Measurements from ENCODE around the gene LRRC7.
"Not testable (repeated sequence)": the region's sequence is repeated elsewhere in the genome, so short reads cannot be mapped to it uniquely, and the experiment has no call there.

The LRRC7 gene

DNA sequence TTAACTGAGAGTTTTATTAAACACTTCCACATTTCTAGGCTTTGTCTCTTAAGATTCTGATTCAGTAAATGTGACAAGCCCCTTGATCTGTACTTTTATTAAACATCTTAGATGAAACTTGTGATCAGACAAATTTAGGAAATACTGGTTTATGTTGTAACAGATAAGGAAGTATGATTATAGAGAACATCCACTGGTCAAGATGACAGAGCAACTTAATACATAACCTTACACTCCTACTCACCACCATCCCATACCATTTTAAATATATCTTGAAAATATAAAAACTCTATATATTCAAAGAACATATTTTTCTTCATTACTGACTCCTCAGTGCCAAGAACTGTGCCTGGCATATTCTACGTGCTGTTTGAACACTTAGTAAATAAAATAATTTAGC is 420.2 kb downstream of the LRRC7 start:
- no peak for DNase-seq

DNA sequence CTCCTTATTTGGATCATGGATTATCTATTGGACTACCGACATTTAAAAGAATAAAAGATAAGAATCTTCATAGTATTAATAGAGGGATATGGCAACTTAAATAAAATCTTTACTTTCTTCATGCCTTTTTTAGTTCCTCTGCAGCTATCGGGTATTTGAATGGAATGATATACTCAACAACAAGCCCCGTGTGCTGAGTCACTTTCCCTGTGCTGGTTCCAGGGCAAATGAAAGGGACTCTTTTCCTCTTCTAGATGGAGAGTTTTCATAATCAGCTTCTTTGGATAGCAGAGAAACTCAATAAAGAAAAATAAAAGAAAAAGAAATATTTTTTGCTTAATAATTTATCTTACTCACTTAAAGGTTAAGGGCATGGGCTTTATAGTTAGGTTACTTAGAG is 423.9 kb downstream of the LRRC7 start:
- no peak for DNase-seq

DNA sequence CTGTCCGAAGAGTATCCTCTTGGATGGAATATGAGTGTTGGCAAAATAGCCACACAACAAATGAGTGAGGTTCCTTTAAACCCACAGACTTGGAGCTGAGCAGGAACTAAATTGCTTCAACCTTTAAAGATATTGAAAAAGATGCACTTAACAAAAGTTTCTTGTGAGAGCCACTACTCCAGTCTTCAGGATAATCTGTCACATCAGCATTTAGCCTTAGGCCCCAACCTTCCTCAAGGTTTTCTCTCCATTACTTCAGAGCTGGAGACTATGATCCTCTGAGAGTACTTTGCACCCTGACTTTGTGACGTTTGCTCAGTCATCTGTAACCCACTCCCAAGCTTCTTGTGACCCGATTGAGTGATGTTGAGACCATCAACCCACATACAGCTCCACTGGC is 424.9 kb downstream of the LRRC7 start:
- no peak for DNase-seq

DNA sequence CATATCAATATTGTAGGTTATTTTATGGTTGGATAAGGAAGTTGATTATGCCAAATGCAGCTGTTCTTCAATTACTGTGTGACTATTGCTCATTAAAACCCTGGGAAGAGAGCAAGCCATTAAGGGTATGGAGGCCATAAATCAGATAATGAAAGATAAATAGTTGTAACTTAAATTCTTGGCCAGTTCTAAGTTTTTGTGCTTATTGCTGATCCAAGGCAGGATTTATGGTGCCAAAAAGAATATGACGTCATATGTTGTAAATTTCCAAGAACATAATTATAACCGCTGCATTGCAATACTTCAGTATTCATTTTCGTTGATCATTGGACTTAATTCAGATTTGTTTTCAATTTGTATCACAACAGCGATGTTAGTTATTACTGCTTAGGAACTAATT is 426.1 kb downstream of the LRRC7 start:
- no peak for DNase-seq

DNA sequence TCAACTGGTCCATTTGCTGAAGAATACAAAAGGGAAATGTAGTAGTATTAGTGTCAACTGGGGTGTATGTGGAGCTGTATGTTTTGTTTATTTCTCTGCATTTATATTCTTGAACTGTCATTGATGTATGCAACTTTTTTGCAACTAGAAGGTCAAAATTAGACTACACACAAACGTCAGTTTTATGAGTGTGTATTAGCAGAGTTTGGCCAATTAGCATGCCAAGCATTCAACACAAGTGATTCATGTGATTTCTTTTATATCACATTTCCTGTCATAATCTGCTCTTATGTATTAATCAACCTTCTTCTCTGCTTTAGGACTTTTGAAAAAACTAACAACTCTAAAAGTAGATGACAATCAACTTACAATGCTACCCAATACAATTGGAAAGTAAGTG is 426.5 kb downstream of the LRRC7 start:
- DNase-seq = no peak

DNA sequence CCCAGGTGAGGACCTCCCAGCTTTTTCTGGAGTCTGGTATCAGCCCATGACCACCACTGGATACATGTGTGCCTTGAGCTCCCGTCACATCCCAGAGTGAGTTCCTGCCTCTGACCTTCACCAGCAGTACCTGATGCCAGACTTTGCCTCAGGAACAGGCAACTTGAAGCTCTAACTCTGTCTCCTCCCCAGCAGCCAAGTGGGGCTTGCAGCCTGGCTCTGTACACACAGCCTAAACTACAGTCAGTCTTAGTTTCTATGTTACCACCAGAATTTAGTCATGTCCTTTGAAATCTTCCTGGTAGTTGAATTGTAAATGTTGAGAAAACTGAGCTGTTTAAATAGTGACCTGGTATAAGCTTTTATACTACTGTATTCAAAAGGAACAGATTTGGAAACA is 431.1 kb downstream of the LRRC7 start:
- DNase-seq = no peak

DNA sequence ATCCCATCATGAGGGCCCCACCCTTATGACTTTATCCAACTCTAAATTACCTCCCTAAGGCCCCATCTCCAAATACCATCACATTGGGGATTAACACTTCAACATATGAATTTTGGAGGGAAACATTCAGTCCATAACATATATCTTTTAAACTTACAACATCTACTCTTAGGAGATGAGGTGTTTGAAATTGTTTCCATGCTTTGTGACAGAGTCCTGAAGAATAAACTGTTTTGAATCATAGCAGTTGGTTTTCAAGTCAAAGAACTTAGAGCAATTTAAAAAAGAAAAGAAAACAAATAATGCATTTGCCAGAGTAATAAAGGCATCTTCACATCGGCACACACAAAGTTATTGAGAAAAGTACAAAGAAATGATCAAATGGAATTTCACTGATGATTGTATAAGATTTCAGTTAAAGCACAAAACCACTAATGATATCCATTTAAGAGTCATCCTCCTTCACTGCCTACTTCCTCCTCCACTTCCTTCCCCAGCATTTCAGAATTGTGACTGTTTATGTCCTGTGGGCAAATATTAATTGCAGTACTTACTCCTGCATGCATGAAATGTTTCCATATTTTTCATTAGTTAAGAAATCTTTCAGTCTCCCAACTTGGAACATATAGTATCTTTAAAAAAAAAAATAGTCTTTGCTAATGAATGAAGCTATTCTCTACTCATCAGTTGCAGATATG is 435.6 kb downstream of the LRRC7 start:
- no peak for DNase-seq

DNA sequence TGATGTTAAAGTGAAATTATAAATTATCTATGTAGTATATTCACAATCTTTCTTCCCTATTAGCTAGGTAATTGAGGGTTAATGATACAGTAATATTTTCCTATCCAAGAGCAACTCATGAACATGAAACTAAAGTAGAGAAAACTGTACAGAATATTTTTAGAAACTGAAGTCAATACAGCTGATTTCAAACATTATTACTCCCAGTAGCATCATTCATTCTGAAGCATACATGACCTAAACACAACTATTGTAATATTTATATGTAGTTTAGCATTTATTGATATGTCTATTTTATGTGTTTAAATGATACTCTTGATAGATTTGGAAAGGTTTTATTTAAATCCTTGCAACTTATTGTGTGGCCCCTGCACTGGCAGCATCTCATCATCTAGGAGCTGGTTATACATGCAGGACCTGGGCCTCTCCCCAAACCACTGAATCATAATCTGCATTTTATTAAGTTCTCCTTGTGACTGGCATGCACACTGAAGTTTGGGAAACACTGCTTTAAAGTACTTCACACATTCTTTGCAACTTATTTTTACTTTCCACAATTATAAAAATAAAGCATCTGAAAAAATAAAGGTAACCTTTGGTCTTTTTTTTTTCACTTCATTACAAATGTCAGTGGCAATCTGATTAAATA is 437.8 kb downstream of the LRRC7 start:
- DNase-seq = no peak

DNA sequence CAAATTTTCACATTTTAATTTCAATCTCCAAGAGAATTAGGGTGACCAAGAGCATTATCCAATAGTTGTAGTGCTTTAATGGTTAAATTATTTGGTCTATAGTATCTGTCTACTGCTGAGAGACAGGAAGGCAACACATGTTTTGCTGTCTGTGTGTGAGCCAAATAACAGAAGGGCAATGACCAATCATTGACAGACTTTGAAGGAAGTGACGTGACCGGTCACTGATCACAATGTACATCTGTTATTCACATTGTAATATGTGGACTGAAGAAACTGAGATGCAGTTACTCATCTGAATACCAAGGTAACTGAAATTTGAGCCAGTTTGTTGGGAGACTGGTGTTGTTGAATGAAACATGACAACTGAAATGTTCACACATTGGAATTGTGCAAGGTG is 440.9 kb downstream of the LRRC7 start:
- DNase-seq = no peak

DNA sequence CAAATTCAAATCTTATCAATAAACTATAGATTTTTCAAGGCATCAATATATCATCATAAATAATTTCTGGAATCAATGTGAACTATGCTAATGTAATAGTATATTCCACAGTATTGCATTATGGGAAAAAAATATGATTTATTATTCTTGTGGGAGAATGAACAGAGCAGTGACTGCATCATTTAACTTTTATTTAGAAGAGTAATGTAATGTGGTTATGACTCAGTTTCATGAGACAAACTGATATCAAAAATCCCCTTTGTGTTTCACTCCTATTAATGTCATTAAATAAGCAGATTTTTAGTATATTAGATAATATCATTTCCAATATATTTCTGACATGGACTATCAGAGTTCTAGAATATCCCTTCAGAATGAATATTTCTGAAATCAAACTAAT is 450.0 kb downstream of the LRRC7 start:
- no peak for DNase-seq

DNA sequence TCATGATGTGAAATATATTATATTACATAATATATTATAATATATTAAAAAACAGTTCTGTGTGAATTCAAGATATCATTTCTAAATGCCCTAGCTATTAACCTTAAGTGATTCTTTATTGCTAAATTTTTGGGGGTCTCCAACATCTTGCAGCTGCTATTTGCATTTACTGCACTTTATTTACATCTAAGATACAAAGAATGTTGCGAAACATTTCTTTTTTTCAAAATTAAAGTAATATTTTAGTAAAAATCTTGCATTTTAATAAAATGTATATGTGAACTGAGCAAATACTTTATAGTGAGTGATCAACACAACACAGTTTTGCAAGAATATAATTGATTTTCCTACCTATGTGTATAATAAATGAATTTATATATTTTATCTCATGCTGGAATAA is 456.6 kb downstream of the LRRC7 start:
- no peak for DNase-seq

DNA sequence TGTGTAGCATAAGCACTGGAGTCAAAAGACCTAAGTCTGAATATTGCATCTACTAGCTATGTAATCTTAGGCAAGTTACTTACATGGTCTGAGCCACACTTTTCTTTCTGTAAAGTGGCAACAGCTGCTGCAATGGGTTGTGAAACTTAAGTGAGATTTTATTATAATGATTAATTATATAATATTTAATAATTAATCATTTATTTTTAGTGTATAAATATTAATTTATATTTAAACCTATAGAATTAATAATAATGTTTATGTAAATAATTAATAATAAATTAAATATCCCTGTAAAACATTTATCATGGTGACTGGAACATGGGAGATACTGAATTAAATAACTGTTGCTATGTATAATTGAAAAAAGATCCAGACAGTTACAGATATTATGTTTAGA is 457.3 kb downstream of the LRRC7 start:
- no peak for DNase-seq

DNA sequence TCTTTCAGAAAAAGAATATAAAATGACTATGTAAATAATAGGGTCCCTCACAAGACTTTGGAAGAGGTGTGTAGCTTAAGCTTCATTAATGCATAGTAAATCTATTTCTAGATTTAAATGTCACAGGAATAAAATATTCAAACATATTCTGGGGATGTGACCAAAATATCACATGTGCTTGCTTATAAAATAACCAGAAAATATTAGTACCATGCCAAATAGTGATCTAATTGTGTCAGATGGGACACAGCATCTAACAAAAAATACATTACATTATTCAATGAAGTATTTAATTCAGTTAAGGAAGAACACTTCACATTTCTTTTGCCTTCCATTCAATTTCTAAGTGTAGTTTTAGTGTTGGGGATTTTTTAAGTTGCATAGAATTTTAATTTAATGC is 458.1 kb downstream of the LRRC7 start:
- no peak for DNase-seq

DNA sequence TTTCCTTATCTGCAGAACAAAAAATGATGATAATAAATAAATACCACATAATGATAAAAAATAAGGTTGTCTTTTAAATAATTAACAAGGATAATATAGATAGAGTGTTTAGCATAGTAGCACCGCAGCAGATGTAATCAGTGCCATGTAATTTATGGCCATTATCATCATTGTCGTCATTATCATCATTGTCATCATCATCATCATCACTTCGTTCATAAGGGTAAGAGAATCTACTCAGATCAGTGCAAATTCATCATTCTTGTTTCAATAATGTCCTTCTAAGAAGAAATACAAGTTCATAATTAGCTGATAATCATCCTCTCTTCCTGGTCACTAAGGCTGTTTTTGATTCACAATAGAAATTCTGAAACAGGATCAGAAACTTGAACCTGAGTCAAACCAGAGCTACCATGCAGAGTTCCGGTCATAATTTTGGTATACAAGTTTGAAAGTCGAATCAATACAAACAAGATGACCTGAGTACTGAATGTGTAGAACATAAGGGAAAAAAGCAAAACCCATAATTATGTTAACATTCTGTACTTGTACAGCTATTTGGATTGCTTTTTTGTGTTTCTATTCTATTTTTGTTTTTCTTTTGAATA is 465.6 kb downstream of the LRRC7 start:
- DNase-seq = no peak

DNA sequence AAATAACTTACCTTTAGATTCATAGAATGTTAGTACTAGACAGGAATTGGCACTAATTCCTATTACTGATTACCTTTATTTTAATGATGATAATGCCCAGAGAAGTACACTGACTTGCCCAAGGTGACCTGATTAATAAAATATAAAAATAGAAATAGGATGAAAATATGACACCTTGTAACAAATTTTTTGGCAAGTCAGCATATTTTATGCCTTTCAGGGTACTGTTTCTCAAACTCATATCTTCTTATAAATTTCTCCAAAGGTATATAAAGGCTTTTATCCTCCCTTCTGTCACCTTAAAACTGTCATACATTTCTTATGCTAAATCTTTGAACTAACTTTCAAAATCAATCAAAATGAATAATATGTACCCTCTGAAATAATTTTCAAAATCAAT is 466.2 kb downstream of the LRRC7 start:
- no peak for DNase-seq

DNA sequence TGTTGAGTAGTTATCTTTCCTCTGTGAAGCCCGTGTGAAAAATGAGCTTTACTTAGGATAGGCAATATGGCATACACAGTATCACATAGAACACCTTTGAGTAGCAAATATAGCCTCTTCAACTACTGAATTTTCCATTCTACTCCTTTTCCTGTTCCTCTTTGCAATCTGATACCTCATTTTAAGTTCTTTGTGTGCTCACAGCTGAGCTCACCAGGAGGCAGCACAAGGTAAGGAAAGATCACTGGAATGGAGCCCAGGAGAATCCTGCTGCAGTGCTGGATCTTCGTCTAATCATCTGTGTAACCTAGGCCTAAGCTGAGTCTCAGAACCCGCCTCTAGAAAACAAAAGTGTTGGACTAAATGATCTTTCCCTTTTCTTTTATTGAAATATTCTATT is 466.7 kb downstream of the LRRC7 start:
- DNase-seq = no peak

DNA sequence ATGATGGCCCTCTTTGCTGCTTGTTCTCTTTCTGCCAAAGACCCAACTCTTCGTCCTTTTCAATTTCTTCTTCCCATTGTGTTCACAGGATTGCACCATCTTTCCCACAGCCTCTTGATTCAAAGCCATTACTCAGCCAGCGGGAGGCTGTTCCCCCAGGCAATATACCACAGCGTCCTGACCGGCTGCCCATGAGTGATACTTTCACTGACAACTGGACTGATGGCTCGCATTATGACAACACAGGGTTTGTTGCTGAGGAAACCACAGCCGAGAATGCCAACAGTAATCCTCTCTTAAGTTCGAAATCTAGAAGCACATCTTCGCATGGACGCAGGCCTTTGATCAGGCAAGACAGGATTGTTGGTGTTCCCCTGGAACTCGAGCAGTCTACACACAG is 470.3 kb downstream of the LRRC7 start:
- DNase-seq = no peak

DNA sequence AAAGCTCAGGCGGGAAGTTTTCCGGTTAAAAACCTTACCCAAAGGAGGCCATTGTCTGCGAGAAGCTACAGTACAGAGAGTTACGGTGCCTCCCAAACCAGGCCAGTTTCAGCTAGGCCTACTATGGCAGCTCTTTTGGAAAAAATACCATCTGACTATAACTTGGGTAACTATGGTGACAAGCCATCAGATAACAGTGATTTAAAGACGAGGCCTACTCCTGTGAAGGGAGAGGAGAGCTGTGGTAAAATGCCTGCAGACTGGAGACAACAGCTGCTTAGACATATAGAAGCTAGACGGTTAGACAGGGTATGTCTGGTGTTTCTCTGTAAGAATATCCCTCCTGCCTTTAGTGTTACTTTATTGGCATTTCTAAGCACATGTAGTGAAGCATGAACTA is 471.8 kb downstream of the LRRC7 start:
- no peak for DNase-seq

DNA sequence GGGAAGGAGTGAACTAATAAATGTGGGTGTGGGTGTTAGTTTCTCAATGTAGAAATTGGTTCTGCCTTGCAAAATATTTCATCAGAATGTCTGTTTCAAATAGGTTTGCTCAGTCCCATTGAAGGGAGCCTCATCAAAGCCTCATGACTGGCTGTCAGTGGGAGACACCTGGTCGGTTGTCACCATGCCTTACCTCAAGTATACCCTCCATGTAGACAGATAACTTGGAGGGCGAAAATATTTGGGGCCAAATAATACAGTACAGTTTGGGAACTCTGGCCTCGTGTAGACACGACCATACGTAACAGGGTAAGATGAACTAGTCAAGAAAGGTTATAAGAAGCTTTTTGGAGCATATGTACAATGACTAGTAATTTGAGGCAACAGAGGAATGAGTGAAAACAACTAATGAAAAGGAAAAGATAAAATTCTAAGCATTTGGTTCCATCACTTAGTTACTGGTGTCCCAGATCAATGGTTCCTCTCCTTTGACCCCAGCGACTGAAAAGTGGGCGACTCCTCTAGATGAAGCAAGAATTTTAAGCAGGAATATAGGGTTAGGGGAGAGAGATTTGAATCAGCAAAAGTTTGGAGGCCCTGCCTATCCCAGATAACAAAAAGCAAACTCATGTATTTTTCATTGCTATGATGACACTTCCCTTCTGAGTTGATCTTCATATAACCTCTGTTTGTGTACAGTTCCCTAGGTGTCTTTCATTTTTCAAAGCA is 473.8 kb downstream of the LRRC7 start:
- DNase-seq = no peak

DNA sequence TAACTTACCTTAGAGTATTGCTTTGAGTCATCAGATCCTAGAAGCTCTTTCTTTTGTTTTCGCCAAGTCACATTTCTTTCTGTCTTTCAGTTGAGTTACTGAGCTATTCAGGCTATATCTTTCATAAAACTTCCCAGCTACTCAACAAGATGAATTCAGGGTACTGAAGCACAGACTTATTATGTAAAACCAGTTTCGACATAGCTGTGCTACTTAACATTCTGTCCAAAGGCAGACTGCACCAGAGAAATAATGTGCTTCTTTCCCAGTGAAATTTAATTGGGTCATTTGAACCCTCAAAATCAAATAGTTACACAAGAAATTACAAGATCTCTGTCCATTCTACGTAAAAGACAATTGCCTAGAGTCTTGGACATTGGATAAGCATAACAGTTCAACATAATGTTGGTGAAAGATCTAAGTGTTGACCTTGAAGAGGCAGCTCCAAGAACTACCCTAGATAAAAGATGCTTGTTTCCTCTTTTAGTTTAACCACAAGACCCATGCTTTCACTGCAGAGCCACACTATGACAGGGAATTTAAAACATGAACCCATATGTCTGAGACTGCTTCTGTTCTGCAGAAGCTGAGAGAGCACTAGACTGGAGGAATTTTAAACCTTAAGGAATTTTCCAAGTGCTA is 474.5 kb downstream of the LRRC7 start:
- DNase-seq = no peak

DNA sequence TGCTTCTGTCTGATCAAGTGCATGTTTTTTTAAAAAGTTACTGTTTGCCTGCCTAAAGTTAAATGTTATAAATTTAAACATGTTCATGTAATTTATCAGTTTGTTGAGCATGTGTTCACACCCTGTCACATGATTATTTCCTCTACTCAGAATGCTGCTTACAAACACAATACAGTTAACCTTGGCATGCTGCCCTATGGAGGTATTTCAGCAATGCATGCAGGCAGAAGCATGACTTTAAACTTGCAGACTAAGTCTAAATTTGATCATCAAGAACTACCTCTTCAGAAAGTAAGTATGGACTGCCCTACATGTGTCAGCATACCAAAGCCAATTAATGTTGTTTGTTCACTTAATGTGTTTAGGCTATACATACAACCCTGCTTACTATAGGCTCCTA is 476.1 kb downstream of the LRRC7 start:
- DNase-seq = no peak

DNA sequence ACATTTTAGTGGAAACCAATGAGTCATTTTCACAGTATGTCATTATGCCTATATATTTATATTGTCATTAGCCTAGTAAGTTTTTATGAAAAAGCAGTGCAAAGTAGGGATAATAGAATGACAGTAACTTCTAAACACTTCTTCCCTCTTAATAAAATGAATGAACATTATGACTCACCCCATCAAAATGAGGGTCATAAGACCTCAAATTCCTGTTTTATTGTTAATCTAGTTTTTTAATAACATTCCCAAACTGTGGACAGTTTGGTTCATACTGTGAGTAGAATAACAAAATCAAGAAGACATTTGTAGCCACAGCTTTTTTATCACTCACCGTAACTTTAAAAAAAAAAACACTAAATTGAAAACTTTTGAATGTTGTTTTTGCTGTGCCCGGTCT is 477.1 kb downstream of the LRRC7 start:
- no peak for DNase-seq

DNA sequence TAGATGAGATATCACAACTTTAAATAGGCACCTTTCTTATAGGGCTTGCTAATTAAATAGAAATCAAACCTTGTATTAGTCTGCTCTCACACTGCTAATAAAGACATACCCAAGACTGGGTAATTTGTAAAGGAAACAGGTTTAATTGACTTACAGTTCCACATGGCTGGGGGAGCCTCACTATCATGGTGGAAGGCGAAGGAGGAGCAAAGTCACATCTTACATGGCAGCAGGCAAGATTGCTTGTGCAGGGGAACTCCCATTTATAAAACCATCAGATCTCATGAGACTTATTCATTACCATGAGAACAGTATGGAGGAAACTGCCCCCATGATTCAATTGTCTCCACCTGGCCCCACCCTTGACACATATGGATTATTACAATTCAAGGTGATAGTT is 477.9 kb downstream of the LRRC7 start:
- DNase-seq = not testable (repeated sequence)
